Mononuclear cell (primary cell): ENCODE results near the gene EEF1AKMT1. TPM values are rescaled to one million over a fixed set of nuclear protein-coding genes. Genes with fewer than 3 reads are reported as not detected.

ENCODE experiments used
- H3K27me3 ChIP-seq: 2 replicates; pipeline ENCODE4 v1.6.0; 2011; ENCODE audit warnings: low read length, control low read depth; ENCODE audit not compliant: insufficient read depth
- H3K4me1 ChIP-seq: 2 replicates; pipeline ENCODE4 v1.5.1; 2011; ENCODE audit warnings: mild to moderate bottlenecking, low read length, control low read depth; ENCODE audit not compliant: insufficient read depth
- H3K4me3 ChIP-seq: 2 replicates; pipeline ENCODE4 v1.5.1; 2011; ENCODE audit warnings: mild to moderate bottlenecking, low read length, moderate library complexity
- H3K9me3 ChIP-seq: 2 replicates; pipeline ENCODE4 v1.5.1; 2011; ENCODE audit warnings: low read depth, mild to moderate bottlenecking, control low read depth, low read length
- total RNA-seq: library from RNA; depleted of rRNA; stranded (reverse); fragments of >200 nt; gene quantifications from one replicate; pipeline ENCODE4 v1.2.3, GENCODE V29; 2012

The EEF1AKMT1 gene
- total RNA-seq, 1 donor: 0.63 TPM

DNA sequence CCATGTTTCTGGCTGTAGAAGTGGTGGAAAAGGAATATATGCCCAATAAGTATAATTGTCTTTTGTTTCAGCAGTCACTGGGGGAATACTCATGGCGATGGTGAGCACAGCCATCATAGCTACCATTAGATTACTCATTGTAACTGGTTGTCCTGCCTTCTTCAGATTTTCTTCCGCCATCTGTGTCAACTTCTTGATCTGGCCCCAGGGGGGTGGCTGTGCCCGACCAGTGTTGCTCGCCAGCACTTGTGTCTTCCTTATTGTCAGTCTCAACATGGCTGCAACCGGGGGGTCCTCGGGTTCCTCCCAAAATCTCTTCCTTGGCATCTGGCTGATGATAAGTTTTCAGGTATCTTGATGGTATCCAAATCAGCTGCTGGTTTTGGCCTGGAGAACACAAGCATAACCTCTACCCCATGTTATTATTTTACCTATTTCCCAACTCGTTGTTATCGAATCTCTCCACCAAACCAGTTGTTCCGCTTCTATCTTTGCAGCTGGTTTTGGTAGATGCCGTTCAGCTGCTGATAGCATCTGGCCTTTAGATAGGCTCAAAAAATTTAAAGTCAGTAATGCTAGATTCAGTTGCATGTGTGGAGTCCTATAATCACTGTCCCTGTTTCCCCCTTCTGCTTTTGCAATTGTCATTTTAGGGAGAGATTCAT lies 93.2 kb downstream of the EEF1AKMT1 start:
- Histone ChIP-seq H3K4me1 (no peaks in the 10 kb centered on the region), H3K9me3 (no peaks in the 10 kb centered on the region), H3K27me3 (no peaks in the 10 kb centered on the region), H3K4me3 (no peak overlapping the region)

DNA sequence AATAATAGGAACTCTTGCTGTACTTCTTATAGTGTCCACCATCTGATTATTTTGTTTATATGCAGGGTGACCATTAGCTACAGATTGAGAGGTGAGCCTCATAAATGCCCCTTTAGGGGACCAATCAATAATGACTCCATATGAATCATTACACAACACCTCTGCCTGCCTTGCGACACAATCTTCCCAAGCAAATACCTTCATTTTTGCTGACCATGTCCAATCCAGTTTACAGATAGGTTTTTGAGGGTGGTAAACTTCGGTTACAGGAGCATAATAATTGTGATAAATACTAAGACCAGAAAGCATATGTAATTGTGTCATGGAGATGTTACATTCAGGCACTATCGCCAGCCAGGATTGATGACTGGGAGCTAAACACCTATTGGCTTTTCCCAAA lies 93.9 kb downstream of the EEF1AKMT1 start:
- no peaks in the 10 kb centered on the region for H3K27me3 ChIP-seq
- no peak overlapping the region for H3K4me3 ChIP-seq
- no peaks in the 10 kb centered on the region for H3K9me3 ChIP-seq

More for the DNA sequence above, 93.9 kb downstream of the EEF1AKMT1 start:
- H3K4me1 ChIP-seq: no peaks in the 10 kb centered on the region

Other genes with a start within 250 kb of the EEF1AKMT1 start
- 18.2 TPM for gene CRYL1, start 248.1 kb downstream of the EEF1AKMT1 start, total RNA-seq
- gene IFT88, start 206.8 kb downstream of the EEF1AKMT1 start, total RNA-seq: 8.7 TPM
- gene IL17D, start 70.3 kb downstream of the EEF1AKMT1 start, total RNA-seq: not detected
- 35.1 TPM for gene XPO4, start 128.8 kb upstream of the EEF1AKMT1 start, total RNA-seq